ENCODE data around the gene RHO.

RHO gene

DNA sequence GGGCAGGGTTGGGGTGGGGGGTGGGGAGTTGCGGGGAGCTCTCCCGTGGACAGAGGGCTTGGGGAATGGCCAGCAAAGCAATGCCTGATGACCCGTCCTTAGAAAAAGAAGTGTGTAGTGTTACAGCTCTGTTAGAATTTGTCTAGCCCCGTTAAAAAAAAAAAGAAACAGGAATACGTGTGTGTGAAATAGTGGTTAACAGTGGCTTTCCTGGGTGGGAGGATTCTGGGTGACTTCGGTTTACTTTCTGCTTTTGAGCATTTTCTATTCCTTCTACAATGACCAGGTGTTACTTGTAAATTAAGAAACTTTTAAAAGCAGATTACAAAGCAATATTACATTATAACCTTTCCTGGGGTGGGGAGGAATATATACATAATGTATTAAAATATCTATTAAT is 39.5 kb downstream of the RHO start:
- TF ChIP-seq, protein P1, sequence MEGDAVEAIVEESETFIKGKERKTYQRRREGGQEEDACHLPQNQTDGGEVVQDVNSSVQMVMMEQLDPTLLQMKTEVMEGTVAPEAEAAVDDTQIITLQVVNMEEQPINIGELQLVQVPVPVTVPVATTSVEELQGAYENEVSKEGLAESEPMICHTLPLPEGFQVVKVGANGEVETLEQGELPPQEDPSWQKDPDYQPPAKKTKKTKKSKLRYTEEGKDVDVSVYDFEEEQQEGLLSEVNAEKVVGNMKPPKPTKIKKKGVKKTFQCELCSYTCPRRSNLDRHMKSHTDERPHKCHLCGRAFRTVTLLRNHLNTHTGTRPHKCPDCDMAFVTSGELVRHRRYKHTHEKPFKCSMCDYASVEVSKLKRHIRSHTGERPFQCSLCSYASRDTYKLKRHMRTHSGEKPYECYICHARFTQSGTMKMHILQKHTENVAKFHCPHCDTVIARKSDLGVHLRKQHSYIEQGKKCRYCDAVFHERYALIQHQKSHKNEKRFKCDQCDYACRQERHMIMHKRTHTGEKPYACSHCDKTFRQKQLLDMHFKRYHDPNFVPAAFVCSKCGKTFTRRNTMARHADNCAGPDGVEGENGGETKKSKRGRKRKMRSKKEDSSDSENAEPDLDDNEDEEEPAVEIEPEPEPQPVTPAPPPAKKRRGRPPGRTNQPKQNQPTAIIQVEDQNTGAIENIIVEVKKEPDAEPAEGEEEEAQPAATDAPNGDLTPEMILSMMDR (IDR thresholded peaks at IDR 0.05; ENCODE audit: control insufficient read depth, extremely low read depth, insufficient read depth) = no peak
- no peak for DNase-seq (ENCODE audit: low read depth)
- no peak overlapping the region for H3K4me3 ChIP-seq (ENCODE audit: low read depth, low read length)

DNA sequence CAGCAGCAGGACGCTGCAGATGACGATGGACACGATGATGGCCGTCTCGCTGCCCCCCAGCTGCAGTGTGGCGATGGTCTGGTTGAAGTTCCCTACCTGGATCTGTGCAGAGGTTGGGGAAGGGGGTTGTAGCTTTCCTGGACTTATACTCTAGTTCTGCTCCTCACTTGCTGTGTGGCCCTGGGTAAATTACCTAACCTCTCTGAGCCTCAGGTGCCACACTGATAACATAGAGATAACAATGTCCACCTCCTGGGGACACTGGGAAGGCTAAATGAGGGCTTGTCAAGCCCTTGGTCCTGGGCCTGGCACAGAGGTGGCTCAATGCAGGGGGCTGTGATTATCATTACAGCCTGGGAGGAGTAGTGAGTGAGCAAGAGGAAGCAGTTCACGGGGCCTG is 41.4 kb downstream of the RHO start:
- TF ChIP-seq, protein P1 (IDR thresholded peaks at IDR 0.05; ENCODE audit: control insufficient read depth, extremely low read depth, insufficient read depth) = no peak
- DNase-seq (ENCODE audit: low read depth) = no peak
- H3K4me3 ChIP-seq (ENCODE audit: low read depth, low read length) = no peak overlapping the region

DNA sequence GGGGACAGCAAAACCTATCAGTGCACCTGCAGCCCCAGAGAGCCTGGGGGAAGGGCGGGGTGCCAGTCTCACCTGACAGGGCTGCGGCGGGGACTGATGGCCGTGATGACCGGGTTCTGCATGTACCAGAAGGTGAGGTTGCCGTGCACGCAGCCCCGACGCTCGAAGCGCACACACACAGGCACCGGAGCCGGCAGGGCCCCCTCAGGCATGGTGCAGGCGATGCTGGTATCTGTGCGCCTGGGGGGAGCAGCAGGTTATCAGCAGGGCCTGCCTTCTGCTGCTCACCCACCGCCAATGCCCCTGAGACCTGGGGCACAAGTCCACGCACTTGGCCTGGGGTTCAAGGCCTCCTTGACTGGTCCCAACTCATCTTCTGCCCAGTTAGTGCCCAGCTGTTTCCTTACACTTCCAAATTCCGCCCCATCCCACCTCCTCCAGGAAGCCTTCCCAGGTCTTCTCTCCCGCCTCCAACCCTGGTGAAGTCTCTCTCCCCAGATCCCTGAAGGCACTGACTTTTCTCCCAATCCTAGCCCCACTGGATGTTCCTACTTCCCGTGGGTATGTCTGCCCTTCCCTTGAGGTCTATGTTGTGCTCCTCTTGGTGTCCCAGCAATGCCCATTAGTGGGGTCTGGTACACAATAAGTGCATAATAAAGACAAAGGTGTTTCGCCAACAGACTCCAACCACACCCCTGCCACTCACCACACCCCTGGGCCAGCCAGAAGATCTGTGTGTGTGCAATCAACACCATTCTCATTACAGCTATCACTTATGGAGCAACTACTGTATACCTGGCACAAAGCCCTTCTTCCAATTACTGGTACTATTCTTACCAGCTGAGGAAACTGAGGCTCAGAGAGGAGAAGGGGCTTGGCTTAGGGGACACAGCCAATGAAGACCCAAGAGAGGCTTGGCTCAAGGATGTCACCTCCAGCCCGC is 43.4 kb downstream of the RHO start:
- TF ChIP-seq, protein P1 (IDR thresholded peaks at IDR 0.05; ENCODE audit: control insufficient read depth, extremely low read depth, insufficient read depth) = no peak
- no peak overlapping the region for H3K4me3 ChIP-seq (ENCODE audit: low read depth, low read length)
- DNase-seq (ENCODE audit: low read depth) = no peak

DNA sequence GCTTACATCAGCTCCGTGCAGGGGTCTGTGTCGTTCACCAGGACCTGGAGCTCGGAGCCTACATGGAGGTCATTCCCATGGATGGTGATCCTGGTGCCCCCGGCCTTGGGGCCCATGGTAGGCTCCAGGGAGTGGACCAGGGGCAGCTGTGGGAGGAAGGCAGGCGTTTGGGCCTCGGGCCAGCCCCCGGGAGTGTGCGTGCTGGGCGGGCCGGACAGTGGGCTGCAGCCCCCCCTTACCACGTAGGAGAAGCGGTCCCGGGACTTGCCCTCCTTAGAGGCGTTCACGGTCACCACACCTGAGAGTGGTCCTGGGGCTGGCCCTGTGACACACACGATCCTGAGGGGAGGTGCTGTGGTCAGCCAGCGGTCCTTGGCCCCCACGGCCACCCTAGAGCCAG is 44.2 kb downstream of the RHO start:
- TF ChIP-seq, protein P1 (IDR thresholded peaks at IDR 0.05; ENCODE audit: control insufficient read depth, extremely low read depth, insufficient read depth) = no peak
- no peak for DNase-seq (ENCODE audit: low read depth)
- H3K4me3 ChIP-seq (ENCODE audit: low read depth, low read length) = no peak overlapping the region

DNA sequence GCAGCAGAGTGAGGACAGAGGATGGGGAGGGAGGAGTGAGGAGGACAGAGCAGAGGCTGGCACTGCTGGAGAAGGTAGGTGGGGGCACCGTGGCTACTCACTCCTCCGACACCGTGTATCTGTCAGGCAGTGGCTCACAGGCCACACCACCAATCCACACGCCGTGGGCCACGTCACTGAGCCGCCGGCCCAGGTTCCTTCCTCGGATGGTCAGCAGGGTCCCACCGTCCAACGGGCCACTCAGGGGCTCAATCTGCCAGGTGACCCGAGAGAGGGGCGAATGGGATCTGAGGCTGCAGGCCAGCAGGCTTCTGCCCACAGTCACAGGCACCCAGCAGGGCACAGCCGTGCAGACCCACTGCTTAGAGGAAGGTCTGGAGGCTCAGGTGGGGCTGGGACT is 45.1 kb downstream of the RHO start:
- H3K4me3 ChIP-seq (ENCODE audit: low read depth, low read length) = no peak overlapping the region
- no peak for DNase-seq (ENCODE audit: low read depth)
- TF ChIP-seq, protein P1 (IDR thresholded peaks at IDR 0.05; ENCODE audit: control insufficient read depth, extremely low read depth, insufficient read depth) = no peak

DNA sequence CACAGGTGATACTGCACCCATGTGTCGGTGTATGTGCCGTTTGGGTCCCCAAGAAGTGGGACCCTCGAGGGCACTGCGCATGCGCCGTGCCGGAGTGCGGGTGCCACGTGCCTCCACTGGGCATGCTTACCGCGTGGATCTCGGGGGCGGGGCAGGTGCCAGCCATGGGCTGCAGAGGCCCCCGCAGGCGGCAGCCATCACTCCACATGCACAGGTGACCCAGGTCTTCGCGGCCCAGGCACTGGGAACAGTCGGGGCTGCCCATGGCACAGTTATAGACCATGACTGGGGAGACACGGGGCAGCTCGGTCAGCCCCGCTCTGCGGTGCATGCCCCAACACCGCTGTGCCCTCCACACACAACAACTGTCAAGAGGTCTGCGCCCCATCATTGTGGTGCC is 45.8 kb downstream of the RHO start:
- DNase-seq (ENCODE audit: low read depth) = no peak
- no peak overlapping the region for H3K4me3 ChIP-seq (ENCODE audit: low read depth, low read length)
- TF ChIP-seq, protein P1 (IDR thresholded peaks at IDR 0.05; ENCODE audit: control insufficient read depth, extremely low read depth, insufficient read depth) = no peak

All from LNCaP clone FGC (cell line).